ENCODE data around the gene TRIML1.

The TRIML1 gene, protein sequence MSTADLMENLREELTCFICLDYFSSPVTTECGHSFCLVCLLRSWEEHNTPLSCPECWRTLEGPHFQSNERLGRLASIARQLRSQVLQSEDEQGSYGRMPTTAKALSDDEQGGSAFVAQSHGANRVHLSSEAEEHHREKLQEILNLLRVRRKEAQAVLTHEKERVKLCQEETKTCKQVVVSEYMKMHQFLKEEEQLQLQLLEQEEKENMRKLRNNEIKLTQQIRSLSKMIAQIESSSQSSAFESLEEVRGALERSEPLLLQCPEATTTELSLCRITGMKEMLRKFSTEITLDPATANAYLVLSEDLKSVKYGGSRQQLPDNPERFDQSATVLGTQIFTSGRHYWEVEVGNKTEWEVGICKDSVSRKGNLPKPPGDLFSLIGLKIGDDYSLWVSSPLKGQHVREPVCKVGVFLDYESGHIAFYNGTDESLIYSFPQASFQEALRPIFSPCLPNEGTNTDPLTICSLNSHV

DNA sequence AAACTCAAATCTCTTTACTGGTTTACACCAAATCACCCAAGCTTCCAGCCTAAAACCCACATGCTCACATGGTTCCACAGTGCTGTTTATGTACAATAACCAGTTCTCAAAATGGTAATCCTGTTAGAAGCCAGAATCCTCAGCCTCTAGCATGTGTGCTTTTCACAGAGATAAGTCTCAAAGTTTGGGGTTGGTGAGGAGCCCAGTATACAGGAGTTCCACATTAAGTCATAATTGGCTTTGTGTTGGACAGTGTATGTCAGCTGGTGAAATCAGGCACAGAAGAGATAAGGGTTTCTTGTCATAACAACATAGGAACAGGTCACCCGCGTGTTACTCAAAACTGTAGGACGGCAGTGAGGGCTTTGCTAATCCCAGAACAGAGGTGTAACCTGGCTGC lies at the start of gene TRIML1:
TRIML1 (plus strand) TSS at position 301 of the 400 bp plus-strand sequence. CDS start 118 bp downstream, outside the sequence.
- DNase-seq = no peak

DNA sequence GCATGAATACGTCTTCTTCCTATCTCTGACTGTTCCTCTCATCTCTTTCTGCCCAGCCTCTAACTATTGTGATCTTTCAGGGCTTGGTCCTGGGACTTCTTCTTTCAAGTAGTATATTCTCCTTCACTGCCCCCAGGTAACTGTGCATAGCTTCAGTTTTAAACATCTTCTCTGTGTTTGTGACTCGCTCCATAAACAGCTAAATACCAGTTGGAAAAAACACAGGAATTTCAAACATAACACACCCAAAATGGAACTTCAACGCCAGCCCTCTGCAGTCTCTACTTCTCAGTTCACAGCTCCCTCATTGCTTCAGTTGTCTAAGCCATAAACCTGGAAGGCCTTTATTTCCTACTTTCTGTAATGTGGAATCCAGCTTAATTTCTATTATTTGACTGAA lies 46.4 kb upstream of the TRIML1 start:
- DNase-seq = no peak

DNA sequence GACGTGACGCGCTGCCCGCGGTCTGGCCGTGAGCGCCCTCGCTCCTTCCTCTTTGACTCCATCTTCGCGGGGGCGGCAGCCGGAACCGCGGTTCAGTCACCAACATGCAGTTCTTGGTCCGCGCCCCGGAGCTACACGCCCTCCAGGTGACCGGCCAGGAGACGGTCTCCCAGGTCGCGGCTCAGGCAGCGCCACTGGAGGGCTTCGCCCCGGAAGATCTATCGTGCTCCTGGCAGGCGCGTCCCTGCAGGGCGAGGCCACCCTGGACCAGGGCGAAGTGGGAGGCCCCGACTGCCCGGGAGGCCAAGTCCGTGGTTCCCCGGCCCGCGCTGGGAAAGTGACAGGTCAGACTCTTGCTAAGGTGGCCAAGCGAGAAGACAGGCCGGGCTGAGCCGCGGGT lies 32.8 kb upstream of the TRIML1 start:
- DNase-seq = no peak

- DNase-seq = no peak
Observed at GRCh38 chr4:188107931-188108843, 31.1 kb upstream of the TRIML1 start.

- DNase-seq = no peak
Observed at GRCh38 chr4:188109157-188109755, 30.0 kb upstream of the TRIML1 start, which contains the start of gene TRIML2. TSS of gene TRIML2 (minus strand) at chr4:188109603. CDS start at chr4:188105368, 4,235 bp downstream.

DNA sequence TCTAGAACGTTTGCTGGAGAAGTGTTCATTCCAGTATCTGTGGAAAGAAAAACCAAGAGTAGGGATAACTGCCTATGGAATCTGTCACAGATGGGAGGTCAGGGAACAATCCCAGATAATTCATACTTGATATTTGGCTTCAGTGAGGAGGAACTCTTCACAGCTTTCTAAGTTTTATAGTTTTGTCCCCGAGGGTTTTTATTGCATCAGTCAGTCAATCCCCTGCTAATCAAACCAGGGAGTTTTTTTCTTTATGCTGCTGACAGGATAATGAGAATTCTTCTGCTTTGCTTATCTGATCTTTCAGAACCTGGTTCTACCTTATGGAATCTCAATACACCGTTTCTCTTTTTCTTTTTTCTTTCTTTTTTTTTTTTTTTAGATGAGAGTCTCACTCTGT lies 29.2 kb upstream of the TRIML1 start:
- no peak for DNase-seq

- no peak for DNase-seq
Observed at GRCh38 chr4:188110741-188111471, 28.3 kb upstream of the TRIML1 start.

DNA sequence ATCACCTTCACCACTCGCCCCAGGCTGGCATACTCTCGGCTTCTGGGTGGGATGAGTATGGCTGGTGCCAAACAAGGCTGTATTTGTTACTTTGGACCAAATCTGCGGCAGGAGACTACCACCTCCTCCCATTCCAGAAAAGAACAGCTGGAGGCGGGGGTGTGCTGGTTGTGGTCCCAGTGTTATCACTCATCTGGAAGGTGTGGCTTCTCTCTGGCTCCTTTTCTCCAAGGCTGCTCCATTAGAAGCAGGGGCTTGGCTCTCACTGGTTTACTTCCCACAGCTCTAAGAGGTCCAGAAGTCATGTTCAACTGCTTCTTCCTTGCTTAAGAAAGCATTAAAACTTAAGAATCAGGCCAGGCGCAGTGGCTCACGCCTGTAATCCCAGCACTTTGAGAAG lies 27.3 kb upstream of the TRIML1 start:
- no peak for DNase-seq

GRCh38 chr4:188113156-188113555 lies 26.1 kb upstream of the TRIML1 start:
- DNase-seq = no peak

DNA sequence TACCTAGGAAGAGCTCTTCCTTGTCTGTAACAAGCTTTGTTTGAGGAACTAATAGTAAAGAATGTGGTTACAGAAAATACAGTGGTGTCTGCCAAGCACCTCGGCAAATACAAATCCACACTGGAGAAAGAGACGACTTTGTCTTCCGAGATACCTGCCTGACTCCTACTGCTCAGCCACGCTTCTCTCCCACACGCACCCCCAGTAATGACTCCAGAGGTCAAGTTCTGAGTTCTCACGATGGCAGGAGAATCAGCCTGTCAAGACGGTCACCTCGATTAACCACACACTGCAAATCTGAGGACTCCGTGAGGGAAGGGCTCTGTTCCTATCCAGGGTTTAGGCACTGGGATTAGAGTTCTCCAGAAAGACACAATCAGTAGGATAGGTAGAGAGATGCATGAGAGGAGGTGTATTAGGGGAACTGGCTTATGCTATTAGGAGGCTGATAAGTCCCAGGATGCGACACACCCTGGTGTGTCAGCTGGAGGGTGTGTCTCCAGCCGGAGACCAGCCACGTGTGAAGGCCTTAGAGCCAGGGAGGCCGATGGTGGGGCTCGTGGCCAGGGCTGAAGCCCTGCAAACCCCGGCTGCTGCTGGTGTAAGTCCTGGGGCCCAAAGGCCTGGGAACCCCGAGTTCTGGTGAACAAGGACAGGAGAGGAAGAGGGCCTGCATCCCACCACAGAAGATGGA lies 21.5 kb upstream of the TRIML1 start:
- DNase-seq = no peak

DNA sequence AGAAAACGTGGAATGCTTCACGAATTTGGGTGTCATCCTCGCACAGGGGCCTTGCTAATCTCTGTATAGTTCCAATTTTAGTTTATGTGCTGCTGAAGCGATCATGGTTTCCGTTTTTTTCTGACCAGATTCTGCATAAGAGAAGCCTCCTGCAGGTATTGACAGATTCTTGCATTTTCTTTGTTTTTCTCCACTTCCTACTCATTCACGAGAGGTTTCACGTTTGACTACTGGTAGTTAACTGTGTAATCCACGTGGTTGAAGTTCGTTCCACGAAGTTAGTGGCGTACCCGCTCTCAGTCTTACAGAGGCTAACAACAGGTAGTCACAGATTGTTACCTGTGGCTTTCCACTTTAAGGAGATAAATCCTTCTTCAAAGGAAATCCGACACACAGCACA lies 17.7 kb upstream of the TRIML1 start:
- DNase-seq = no peak

DNA sequence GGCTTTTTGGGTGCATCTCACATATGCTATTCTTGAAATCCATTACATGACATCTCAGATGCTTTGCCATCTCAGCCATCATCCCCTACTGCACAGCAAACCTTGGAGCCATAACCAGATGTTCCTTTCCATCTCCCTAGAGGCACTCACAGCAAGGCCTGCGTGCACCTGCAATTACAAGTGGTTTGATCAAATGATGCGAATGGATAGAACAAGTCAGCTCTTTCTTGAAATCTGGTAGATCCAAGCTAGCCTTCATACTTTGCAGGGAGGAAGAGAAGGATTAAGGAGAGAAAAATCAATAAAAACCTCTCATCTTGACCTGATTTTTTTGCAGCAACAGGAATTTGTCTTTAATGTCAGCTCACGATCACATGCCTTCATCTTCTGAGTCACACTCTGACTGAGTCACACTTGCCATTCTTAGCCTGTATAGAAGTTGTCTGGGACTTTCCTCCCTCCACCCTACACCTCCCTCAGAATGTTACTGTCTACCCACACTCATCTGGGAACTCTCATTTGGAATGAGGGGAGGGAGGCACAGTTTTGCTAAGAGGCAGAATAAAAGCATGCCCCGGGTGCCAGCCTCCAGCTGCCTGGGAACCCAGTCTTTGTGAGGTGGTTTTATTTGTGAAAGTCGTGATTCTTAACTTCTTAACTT lies 11.9 kb upstream of the TRIML1 start:
- no peak for DNase-seq

DNA sequence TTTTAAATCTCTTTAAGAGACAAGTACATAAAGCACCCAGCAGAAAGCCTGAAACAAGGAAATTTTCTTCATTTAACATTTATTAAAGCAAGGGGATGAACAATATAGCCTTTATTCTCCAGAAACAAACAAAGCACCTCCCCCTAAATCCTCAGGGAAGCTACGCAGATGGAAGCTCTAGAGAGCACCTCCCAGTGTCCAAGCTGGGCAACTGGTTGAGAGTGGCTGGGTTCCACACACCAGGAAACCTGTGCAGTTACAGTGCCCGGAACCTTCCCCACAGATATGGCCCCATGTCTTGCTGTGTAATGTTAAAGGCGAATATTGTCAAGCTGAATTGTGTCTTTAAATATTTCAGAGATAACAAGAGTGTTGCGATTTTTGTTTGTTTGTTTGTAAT lies 8.9 kb upstream of the TRIML1 start:
- no peak for DNase-seq

DNA sequence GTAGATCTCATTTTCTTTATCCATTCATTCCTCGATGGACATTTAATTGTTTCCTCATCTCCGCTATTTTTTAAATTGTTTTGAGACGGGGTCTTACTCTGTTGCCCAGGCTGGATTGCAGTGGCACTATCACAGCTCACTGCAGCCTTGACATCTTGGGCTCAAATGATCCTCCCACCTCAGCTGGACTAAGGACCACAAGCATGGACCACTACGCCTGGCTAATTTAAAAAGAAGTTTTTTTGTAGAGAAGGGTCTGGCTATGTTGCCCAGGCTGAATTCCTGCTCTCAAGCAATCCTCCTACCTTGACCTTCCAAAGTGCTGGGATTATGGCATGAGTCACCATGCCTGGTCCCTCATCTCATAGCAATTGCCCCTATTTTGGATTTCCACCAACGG lies 7.0 kb upstream of the TRIML1 start:
- no peak for DNase-seq

GRCh38 chr4:188138227-188138626 lies 1.0 kb upstream of the TRIML1 start:
- no peak for DNase-seq

DNA sequence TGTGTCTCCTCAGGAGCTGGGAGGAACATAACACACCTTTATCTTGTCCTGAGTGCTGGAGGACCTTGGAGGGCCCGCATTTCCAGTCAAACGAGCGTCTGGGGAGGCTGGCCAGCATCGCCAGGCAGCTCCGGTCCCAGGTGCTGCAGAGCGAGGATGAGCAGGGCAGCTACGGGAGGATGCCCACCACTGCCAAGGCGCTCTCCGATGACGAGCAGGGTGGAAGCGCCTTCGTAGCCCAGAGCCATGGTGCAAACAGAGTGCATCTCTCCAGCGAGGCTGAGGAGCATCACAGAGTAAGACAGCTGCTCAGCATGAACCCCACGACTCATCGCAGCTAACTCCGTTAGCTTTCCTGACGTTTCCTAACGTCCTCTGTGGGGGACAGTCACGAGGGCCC lies 430 bp downstream of the TRIML1 start:
- DNase-seq = no peak

GRCh38 chr4:188143731-188144130 lies 4.5 kb downstream of the TRIML1 start:
- DNase-seq = no peak

DNA sequence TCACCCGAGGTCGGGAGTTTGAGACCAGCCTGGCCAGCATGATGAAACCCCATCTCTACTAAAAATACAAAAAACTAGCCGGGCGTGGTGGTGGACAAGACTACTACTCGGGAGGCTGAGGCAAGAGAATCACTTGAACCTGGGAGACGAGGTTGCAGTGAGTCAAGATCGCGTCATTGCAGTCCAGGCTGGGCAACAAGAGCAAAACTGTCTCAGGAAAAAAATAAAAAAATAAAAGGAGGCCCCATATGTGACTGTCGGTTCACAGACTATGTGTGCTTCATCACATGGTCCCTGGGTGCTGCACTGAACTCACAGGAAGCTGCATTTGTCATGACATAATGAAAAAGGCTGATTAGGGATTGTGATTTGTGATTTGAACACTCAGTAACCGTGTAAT lies 6.4 kb downstream of the TRIML1 start:
- no peak for DNase-seq

DNA sequence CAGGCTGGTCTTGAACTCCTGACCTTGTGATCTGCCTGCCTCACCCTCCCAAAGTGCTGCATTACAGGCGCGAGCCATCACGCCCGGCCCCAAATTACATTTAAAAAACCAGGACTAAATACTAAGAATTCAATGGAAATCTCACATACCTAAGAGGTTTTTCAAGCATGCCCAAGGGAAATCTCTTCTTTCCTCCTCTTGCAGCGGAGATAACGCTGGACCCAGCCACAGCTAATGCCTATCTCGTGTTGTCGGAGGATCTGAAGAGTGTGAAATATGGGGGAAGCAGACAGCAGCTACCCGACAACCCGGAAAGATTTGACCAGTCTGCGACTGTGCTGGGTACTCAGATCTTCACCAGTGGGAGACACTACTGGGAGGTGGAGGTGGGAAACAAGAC lies 7.4 kb downstream of the TRIML1 start:
- DNase-seq = no peak

DNA sequence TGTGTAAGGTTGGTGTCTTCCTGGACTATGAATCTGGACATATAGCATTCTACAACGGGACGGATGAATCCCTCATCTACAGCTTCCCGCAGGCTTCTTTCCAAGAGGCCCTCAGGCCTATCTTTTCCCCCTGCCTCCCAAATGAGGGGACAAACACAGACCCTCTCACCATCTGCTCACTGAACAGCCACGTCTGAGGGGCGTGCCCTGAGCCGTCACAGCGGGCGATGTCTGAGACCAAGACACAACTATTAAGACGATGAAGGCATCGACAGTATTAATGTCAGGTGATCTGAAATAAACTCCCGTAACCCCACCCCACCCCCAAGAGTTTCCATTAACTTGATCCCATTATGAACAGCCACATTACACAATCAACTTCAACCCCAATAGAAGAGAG lies 7.9 kb downstream of the TRIML1 start:
- no peak for DNase-seq

- DNase-seq = no peak
Observed at GRCh38 chr4:188147776-188148175, 8.5 kb downstream of the TRIML1 start.

Data from stimulated activated CD4-positive, alpha-beta T cell treated with anti-CD3 and anti-CD28 coated beads, Interleukin-4, amount 100 ng/mL, for 4 hours (primary cell).